ENCODE measurements around the gene PCDHGA1.

DNA sequence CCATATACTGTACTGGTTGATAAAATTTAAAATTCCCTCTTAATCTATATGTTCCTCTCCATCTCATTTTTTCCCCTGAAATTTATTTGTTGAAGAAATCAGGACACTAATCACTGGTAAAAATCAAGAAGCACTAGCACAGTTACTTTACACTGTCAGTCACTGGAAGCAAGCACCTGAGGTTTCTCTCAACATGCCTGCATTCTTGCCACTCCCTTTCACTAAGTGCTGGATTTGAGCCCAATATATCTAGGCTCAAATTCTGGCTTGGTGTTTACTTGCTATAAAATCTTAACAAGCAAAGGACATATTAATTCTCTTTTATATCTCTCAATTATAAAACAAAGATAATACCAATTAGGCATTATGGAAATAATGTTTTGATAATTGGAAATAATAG is 229.8 kb downstream of the PCDHGA1 start:
- no peak for TF ChIP-seq EZH2 (IDR thresholded peaks at IDR 0.05; ENCODE audit: borderline replicate concordance, insufficient read depth, low read depth, low read length, poor library complexity, severe bottlenecking)
- no peak for TF ChIP-seq CTCF (IDR thresholded peaks at IDR 0.05)
